ENCODE results near the gene DCAKD. TPM values are rescaled to one million over a fixed set of nuclear protein-coding genes. Genes with fewer than 3 reads are reported as not detected.

The DCAKD gene
- total and polyA plus RNA-seq, 3 experiments from 2014 or later = 17.6 to 32.5 (median 31.3) TPM

DNA sequence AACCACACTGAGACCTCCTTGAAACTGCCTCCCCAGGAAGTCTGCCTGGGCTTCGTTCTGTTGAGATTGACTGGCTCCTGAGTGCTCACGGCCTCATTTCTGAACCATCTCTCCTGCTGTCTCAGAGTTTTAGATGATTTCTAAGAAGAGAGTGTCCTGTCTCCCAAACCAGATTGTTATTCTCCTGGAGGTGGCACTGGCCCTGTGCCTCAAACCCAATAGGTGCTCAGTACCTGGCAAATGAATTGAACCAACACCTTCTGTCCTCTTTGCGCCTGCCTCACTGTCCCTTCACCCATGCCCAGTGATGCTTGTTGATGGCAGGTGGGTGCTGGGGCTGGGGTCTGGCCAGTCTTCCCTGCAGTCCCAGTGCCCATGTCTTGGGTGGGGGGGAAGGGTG, 47.0 kb downstream of the DCAKD start:
- H3K27ac ChIP-seq (ENCODE audit: low read depth, low read length) = no peak overlapping the region
- no peak for DNase-seq
- peaks cover 0 to 6% (median 4%) of the 10 kb centered on the region in 5 donors for H3K9me3 Mint-ChIP-seq
- peaks cover 20 to 21% of the 10 kb centered on the region in 2 donors for H3K27me3 Mint-ChIP-seq
- H3K4me1 Mint-ChIP-seq = no peaks in the 10 kb centered on the region
- no peaks in the 10 kb centered on the region for H3K9me3 ChIP-seq (ENCODE audit: low read length)
- CTCF ChIA-PET = no interaction called here
- H3K36me3 Mint-ChIP-seq = peaks cover 0 to 12% (median 0%) of the 10 kb centered on the region in 3 donors
- no peaks in the 10 kb centered on the region for H3K4me1 ChIP-seq (ENCODE audit: insufficient read depth, low read length)
- H3K36me3 ChIP-seq (ENCODE audit: insufficient read depth, low read length) = no peaks in the 10 kb centered on the region
- no peak overlapping the region for H3K4me3 ChIP-seq (ENCODE audit: low read length)
- no peaks in the 10 kb centered on the region for H3K27me3 ChIP-seq (ENCODE audit: insufficient read depth, low read length, poor library complexity, severe bottlenecking)
- H3K4me3 Mint-ChIP-seq = no peak overlapping the region
- no peak overlapping the region for H3K27ac Mint-ChIP-seq
- POLR2A ChIA-PET = no interaction called here

GRCh38 chr17:45003877-45004276, 47.6 kb downstream of the DCAKD start:
- Histone ChIP-seq H3K4me1 (ENCODE audit: insufficient read depth, low read length) (no peaks in the 10 kb centered on the region), H3K9me3 (ENCODE audit: low read length) (no peaks in the 10 kb centered on the region), H3K27ac (ENCODE audit: low read depth, low read length) (no peak overlapping the region), H3K27me3 (ENCODE audit: insufficient read depth, low read length, poor library complexity, severe bottlenecking) (no peaks in the 10 kb centered on the region), H3K4me3 (ENCODE audit: low read length) (no peak overlapping the region), H3K36me3 (ENCODE audit: insufficient read depth, low read length) (no peaks in the 10 kb centered on the region)
- ChIA-PET POLR2A (interaction anchor here (0.9 kb wide), 1 partner anchor 35 kb away, joined by 3 read pairs; the partner anchor contains the start of gene C1QL1), CTCF (no interaction called here)
- Mint-ChIP-seq H3K27ac (no peak overlapping the region), H3K4me1 (no peaks in the 10 kb centered on the region), H3K9me3 (peaks cover 4 to 10% (median 5%) of the 10 kb centered on the region in 5 donors), H3K4me3 (no peak overlapping the region), H3K27me3 (peaks cover 20 to 24% of the 10 kb centered on the region in 2 donors), H3K36me3 (peaks cover 0 to 12% (median 0%) of the 10 kb centered on the region in 3 donors)
- no peak for DNase-seq

GRCh38 chr17:45001310-45001709, 50.1 kb downstream of the DCAKD start:
- H3K4me1 ChIP-seq (ENCODE audit: insufficient read depth, low read length) = no peaks in the 10 kb centered on the region
- H3K9me3 ChIP-seq (ENCODE audit: low read length) = no peaks in the 10 kb centered on the region
- Mint-ChIP-seq H3K27me3 (peaks cover 19 to 23% of the 10 kb centered on the region in 2 donors), H3K9me3 (peaks cover 5 to 21% (median 9%) of the 10 kb centered on the region in 5 donors), H3K27ac (no peak overlapping the region), H3K36me3 (peaks cover 0 to 5% (median 0%) of the 10 kb centered on the region in 3 donors), H3K4me3 (no peak overlapping the region), H3K4me1 (no peaks in the 10 kb centered on the region)
- POLR2A ChIA-PET = no interaction called here
- no peak overlapping the region for H3K4me3 ChIP-seq (ENCODE audit: low read length)
- H3K27ac ChIP-seq (ENCODE audit: low read depth, low read length) = no peak overlapping the region
- DNase-seq = no peak
- no peaks in the 10 kb centered on the region for H3K36me3 ChIP-seq (ENCODE audit: insufficient read depth, low read length)
- no peaks in the 10 kb centered on the region for H3K27me3 ChIP-seq (ENCODE audit: insufficient read depth, low read length, poor library complexity, severe bottlenecking)
- CTCF ChIA-PET = no interaction called here

DNA sequence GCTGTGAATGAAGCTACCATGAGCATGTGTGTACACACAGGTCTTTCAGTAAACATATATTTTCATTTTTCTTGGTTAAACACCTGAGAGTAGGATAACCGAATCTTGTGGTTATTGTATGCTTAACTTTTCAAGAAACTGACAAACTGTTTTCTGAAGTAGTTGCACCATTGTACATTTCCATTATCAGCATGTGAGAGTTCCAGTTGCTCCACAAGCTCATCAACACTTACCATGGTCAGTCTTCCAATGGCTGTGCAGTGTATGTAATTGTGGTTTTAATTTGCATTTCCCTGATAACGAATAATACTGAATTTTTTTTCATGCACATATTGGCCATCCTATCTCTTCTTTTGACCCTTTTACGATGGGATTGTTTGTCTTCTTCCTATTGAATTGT, 52.0 kb downstream of the DCAKD start:
- Histone ChIP-seq H3K4me3 (ENCODE audit: low read length) (no peak overlapping the region), H3K4me1 (ENCODE audit: insufficient read depth, low read length) (no peaks in the 10 kb centered on the region), H3K27ac (ENCODE audit: low read depth, low read length) (no peak overlapping the region), H3K27me3 (ENCODE audit: insufficient read depth, low read length, poor library complexity, severe bottlenecking) (no peaks in the 10 kb centered on the region), H3K36me3 (ENCODE audit: insufficient read depth, low read length) (no peaks in the 10 kb centered on the region), H3K9me3 (ENCODE audit: low read length) (no peaks in the 10 kb centered on the region)
- Mint-ChIP-seq H3K36me3 (peaks cover 0 to 5% (median 0%) of the 10 kb centered on the region in 3 donors), H3K27ac (no peak overlapping the region), H3K9me3 (peaks cover 5 to 21% (median 9%) of the 10 kb centered on the region in 5 donors), H3K27me3 (peaks cover 19 to 32% of the 10 kb centered on the region in 2 donors), H3K4me3 (no peak overlapping the region), H3K4me1 (peaks cover 0 to under 1% (median 0%) of the 10 kb centered on the region in 3 donors)
- ChIA-PET CTCF (interaction anchor here (1.3 kb wide), 1 partner anchor 24 kb away, joined by 3 read pairs; no protein-coding TSS in a partner anchor), POLR2A (no interaction called here)
- no peak for DNase-seq

DNA sequence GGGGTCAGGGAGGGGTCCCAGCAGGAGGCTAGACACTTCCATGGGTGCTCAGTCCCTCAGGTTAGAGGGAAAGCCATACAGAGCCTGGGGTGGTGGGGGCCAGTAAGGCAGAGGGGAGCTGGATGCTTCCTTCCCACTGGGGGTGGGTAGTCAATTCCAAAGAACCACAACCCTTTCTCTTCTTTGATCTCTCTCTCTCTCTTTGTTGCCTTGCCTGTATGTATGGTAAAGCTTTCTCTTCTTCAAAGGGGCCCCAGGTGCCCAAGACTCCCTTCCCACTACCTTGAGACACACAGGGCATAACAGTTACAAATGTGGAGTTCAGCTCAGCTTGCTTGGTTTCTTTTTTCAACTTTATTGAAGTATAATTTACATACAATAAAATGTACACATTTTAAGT, 52.8 kb downstream of the DCAKD start:
- DNase-seq = no peak
- Mint-ChIP-seq H3K27me3 (peaks cover 19 to 35% of the 10 kb centered on the region in 2 donors), H3K9me3 (peaks cover 5 to 21% (median 9%) of the 10 kb centered on the region in 5 donors), H3K4me3 (no peak overlapping the region), H3K27ac (no peak overlapping the region), H3K36me3 (peaks cover 0 to 5% (median 0%) of the 10 kb centered on the region in 3 donors), H3K4me1 (peaks cover 0 to 3% (median 0%) of the 10 kb centered on the region in 3 donors)
- Histone ChIP-seq H3K4me1 (ENCODE audit: insufficient read depth, low read length) (no peaks in the 10 kb centered on the region), H3K27ac (ENCODE audit: low read depth, low read length) (no peak overlapping the region), H3K27me3 (ENCODE audit: insufficient read depth, low read length, poor library complexity, severe bottlenecking) (no peaks in the 10 kb centered on the region), H3K4me3 (ENCODE audit: low read length) (no peak overlapping the region), H3K9me3 (ENCODE audit: low read length) (no peaks in the 10 kb centered on the region), H3K36me3 (ENCODE audit: insufficient read depth, low read length) (no peaks in the 10 kb centered on the region)
- ChIA-PET POLR2A (no interaction called here), CTCF (interaction anchor here (1.3 kb wide), 1 partner anchor 25 kb away, joined by 3 read pairs; no protein-coding TSS in a partner anchor)

DNA sequence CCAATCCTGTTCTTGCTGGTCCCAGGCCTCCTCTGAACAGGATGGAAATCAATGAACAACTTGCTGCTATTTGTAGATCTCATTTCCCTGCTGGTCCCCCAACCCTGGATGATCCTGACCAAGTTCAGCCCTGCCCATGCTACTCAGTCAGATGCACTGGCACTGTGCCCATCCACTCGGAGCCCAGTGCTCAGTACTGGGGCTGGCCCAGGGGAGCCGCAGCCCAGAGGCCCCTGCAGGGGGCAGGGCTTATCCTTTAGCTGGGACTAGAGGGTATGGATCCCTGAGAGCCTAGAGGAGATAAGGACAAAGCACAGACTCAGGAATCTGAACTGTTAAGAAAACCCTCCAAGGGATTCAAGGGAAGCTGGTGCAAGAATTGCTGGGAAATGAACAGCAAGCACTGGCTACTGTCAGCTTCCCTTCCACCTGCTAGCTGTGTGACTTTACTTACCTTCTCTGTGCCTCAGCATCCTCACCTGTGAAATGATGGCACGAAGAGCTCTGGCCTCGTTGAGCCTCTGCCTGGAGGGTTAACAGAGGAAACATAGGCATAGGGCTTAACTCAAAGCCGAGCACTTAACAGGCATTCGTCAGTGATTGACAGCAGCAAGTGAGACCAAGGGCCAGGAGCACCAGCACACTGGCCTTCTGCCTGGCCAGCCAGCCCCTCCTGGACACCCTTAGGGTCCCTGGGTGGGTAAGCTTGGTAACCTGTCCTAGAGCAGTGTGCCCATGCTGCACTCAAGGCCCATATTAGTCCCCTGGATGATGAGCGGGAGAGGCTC, 53.5 kb downstream of the DCAKD start:
- Mint-ChIP-seq H3K27ac (no peak overlapping the region), H3K27me3 (peaks cover 15 to 40% of the 10 kb centered on the region in 2 donors), H3K9me3 (peaks cover 5 to 21% (median 9%) of the 10 kb centered on the region in 5 donors), H3K4me3 (no peak overlapping the region), H3K4me1 (peaks cover 0 to 3% (median 0%) of the 10 kb centered on the region in 3 donors), H3K36me3 (peaks cover 0 to 5% (median 0%) of the 10 kb centered on the region in 3 donors)
- no peaks in the 10 kb centered on the region for H3K36me3 ChIP-seq (ENCODE audit: insufficient read depth, low read length)
- H3K27ac ChIP-seq (ENCODE audit: low read depth, low read length) = no peak overlapping the region
- CTCF ChIA-PET = interaction anchor here (1.3 kb wide), 1 partner anchor 26 kb away, joined by 3 read pairs; no protein-coding TSS in a partner anchor
- no peaks in the 10 kb centered on the region for H3K27me3 ChIP-seq (ENCODE audit: insufficient read depth, low read length, poor library complexity, severe bottlenecking)
- H3K4me3 ChIP-seq (ENCODE audit: low read length) = no peak overlapping the region
- no peaks in the 10 kb centered on the region for H3K4me1 ChIP-seq (ENCODE audit: insufficient read depth, low read length)
- DNase-seq = no peak
- H3K9me3 ChIP-seq (ENCODE audit: low read length) = no peaks in the 10 kb centered on the region
- POLR2A ChIA-PET = no interaction called here

GRCh38 chr17:44996304-44996703, 55.1 kb downstream of the DCAKD start:
- Histone ChIP-seq H3K9me3 (ENCODE audit: low read length) (no peaks in the 10 kb centered on the region), H3K36me3 (ENCODE audit: insufficient read depth, low read length) (no peaks in the 10 kb centered on the region), H3K4me3 (ENCODE audit: low read length) (no peak overlapping the region), H3K4me1 (ENCODE audit: insufficient read depth, low read length) (no peaks in the 10 kb centered on the region), H3K27me3 (ENCODE audit: insufficient read depth, low read length, poor library complexity, severe bottlenecking) (no peaks in the 10 kb centered on the region), H3K27ac (ENCODE audit: low read depth, low read length) (no peak overlapping the region)
- Mint-ChIP-seq H3K9me3 (peaks cover 5 to 21% (median 9%) of the 10 kb centered on the region in 5 donors), H3K4me3 (no peak overlapping the region), H3K4me1 (peaks cover 0 to 3% (median 0%) of the 10 kb centered on the region in 3 donors), H3K27ac (no peak overlapping the region), H3K36me3 (peaks cover 0 to under 1% (median 0%) of the 10 kb centered on the region in 3 donors), H3K27me3 (peaks cover 11 to 52% of the 10 kb centered on the region in 2 donors)
- ChIA-PET CTCF (no interaction called here), POLR2A (interaction anchor here (0.6 kb wide), 1 partner anchor 1996 kb away, joined by 3 read pairs; no protein-coding TSS in a partner anchor)
- no peak for DNase-seq

- ChIA-PET CTCF (no interaction called here), POLR2A (no interaction called here)
- peaks cover 5 to 21% (median 9%) of the 10 kb centered on the region in 5 donors for H3K9me3 Mint-ChIP-seq
- H3K36me3 ChIP-seq (ENCODE audit: insufficient read depth, low read length) = no peaks in the 10 kb centered on the region
- H3K4me3 ChIP-seq (ENCODE audit: low read length) = no peak overlapping the region
- no peaks in the 10 kb centered on the region for H3K9me3 ChIP-seq (ENCODE audit: low read length)
- no peaks in the 10 kb centered on the region for H3K4me1 ChIP-seq (ENCODE audit: insufficient read depth, low read length)
- no peak overlapping the region for H3K27ac Mint-ChIP-seq
- no peaks in the 10 kb centered on the region for H3K36me3 Mint-ChIP-seq
- DNase-seq = no peak
- no peak overlapping the region for H3K4me3 Mint-ChIP-seq
- peaks cover 15 to 56% of the 10 kb centered on the region in 2 donors for H3K27me3 Mint-ChIP-seq
- H3K4me1 Mint-ChIP-seq = peaks cover 0 to 3% (median 0%) of the 10 kb centered on the region in 3 donors
- no peaks in the 10 kb centered on the region for H3K27me3 ChIP-seq (ENCODE audit: insufficient read depth, low read length, poor library complexity, severe bottlenecking)
- H3K27ac ChIP-seq (ENCODE audit: low read depth, low read length) = no peak overlapping the region
These were observed 55.9 kb downstream of the DCAKD start for GRCh38 chr17:44995436-44996001.

Measured in CD8-positive, alpha-beta memory T cell (primary cell).